HG03045 (cell line): ENCODE data around the gene TDP2.

Experiments used
- ATAC-seq: cut with Tn5 transposase; IDR thresholded peaks from one replicate; pipeline ENCODE4 v1.9.1; 2021; ENCODE audit warnings: mild to moderate bottlenecking, moderate library complexity; ENCODE audit not compliant: unreplicated experiment

The TDP2 gene

GRCh38 chr6:24606200-24606930 lies 60.3 kb downstream of the TDP2 start:
- ATAC-seq: no peak

GRCh38 chr6:24603241-24603640 lies 63.5 kb downstream of the TDP2 start:
- ATAC-seq: no peak

GRCh38 chr6:24600903-24601302 lies 65.8 kb downstream of the TDP2 start:
- no peak for ATAC-seq
